Measurements from ENCODE around the gene CLPSL2. TPM values are rescaled to one million over a fixed set of nuclear protein-coding genes. Genes with fewer than 3 reads are reported as not detected.
"Not testable (repeated sequence)": the region's sequence is repeated elsewhere in the genome, so short reads cannot be mapped to it uniquely, and the experiment has no call there.

CLPSL2 gene
- not detected for polyA plus RNA-seq (2012; ENCODE audit: missing spikeins)

- no peak for FAIRE-seq
- DNase-seq (ENCODE audit: insufficient read length), result no peak
- TF ChIP-seq POLR2AphosphoS5 (IDR thresholded peaks at IDR 0.05; ENCODE audit: low read depth, low read length) (no peak), POLR2A (IDR thresholded peaks at IDR 0.05; ENCODE audit: low read depth, low read length) (no peak), TAF1 (IDR thresholded peaks at IDR 0.05; ENCODE audit: borderline replicate concordance, low read depth, low read length) (no peak)
Observed at GRCh38 chr6:35776364-35777215, at the start of gene CLPSL2. TSS of gene CLPSL2 (plus strand) at chr6:35776598. CDS start at chr6:35776619, 21 bp downstream.

GRCh38 chr6:35727231-35727934 is 49.0 kb upstream of the CLPSL2 start:
- TF ChIP-seq TAF1 (IDR thresholded peaks at IDR 0.05; ENCODE audit: borderline replicate concordance, low read depth, low read length), result no peak
- TF ChIP-seq POLR2AphosphoS5 (IDR thresholded peaks at IDR 0.05; ENCODE audit: low read depth, low read length), result no peak
- TF ChIP-seq POLR2A (IDR thresholded peaks at IDR 0.05; ENCODE audit: low read depth, low read length), result no peak; the same call in 1 of the 2 replicates
- peak; percentile 53 for DNase-seq (ENCODE audit: insufficient read length)
- FAIRE-seq, result no peak

- no peak for TF ChIP-seq POLR2A (IDR thresholded peaks at IDR 0.05; ENCODE audit: low read depth, low read length)
- no peak for TF ChIP-seq TAF1 (IDR thresholded peaks at IDR 0.05; ENCODE audit: borderline replicate concordance, low read depth, low read length)
- peak; percentile 52; the same call in 1 of the 2 replicates for TF ChIP-seq POLR2AphosphoS5 (IDR thresholded peaks at IDR 0.05; ENCODE audit: low read depth, low read length)
- peak; percentile 56 for FAIRE-seq
- peak; percentile 84 for DNase-seq (ENCODE audit: insufficient read length)
Observed at GRCh38 chr6:35727935-35728682, 48.3 kb upstream of the CLPSL2 start.

GRCh38 chr6:35728683-35729678 is 47.4 kb upstream of the CLPSL2 start:
- FAIRE-seq (no peak), DNase-seq (ENCODE audit: insufficient read length) (no peak)
- TF ChIP-seq TAF1 (IDR thresholded peaks at IDR 0.05; ENCODE audit: borderline replicate concordance, low read depth, low read length), result no peak

- no peak for DNase-seq (ENCODE audit: insufficient read length)
- TF ChIP-seq TAF1 (IDR thresholded peaks at IDR 0.05; ENCODE audit: borderline replicate concordance, low read depth, low read length) (no peak), POLR2AphosphoS5 (IDR thresholded peaks at IDR 0.05; ENCODE audit: low read depth, low read length) (no peak), POLR2A (IDR thresholded peaks at IDR 0.05; ENCODE audit: low read depth, low read length) (no peak)
- no peak for FAIRE-seq
Observed at GRCh38 chr6:35729722-35730121, 46.7 kb upstream of the CLPSL2 start.

GRCh38 chr6:35730745-35731413 is 45.5 kb upstream of the CLPSL2 start:
- no peak for TF ChIP-seq TAF1 (IDR thresholded peaks at IDR 0.05; ENCODE audit: borderline replicate concordance, low read depth, low read length)
- TF ChIP-seq POLR2AphosphoS5 (IDR thresholded peaks at IDR 0.05; ENCODE audit: low read depth, low read length), result no peak
- TF ChIP-seq POLR2A (IDR thresholded peaks at IDR 0.05; ENCODE audit: low read depth, low read length), result no peak
- DNase-seq (ENCODE audit: insufficient read length) (no peak), FAIRE-seq (no peak)

- DNase-seq (ENCODE audit: insufficient read length) (peak; percentile 88), FAIRE-seq (peak; percentile 69)
- TF ChIP-seq POLR2A (IDR thresholded peaks at IDR 0.05; ENCODE audit: low read depth, low read length) (peak; percentile 70; the same call in 1 of the 2 replicates), POLR2AphosphoS5 (IDR thresholded peaks at IDR 0.05; ENCODE audit: low read depth, low read length) (no peak)
Observed at GRCh38 chr6:35731414-35731735, 45.0 kb upstream of the CLPSL2 start.

- DNase-seq (ENCODE audit: insufficient read length), result peak; percentile 94
- FAIRE-seq, result peak; percentile 81
- TF ChIP-seq POLR2A (IDR thresholded peaks at IDR 0.05; ENCODE audit: low read depth, low read length), result peak; percentile 30; the same call in 1 of the 2 replicates
- TF ChIP-seq POLR2AphosphoS5 (IDR thresholded peaks at IDR 0.05; ENCODE audit: low read depth, low read length), result peak; percentile 66; the same call in 1 of the 2 replicates
- no peak for TF ChIP-seq TAF1 (IDR thresholded peaks at IDR 0.05; ENCODE audit: borderline replicate concordance, low read depth, low read length)
Observed at GRCh38 chr6:35731736-35732532, 44.5 kb upstream of the CLPSL2 start.

GRCh38 chr6:35733633-35734032 is 42.8 kb upstream of the CLPSL2 start:
- FAIRE-seq (no peak), DNase-seq (ENCODE audit: insufficient read length) (no peak)
- TF ChIP-seq POLR2A (IDR thresholded peaks at IDR 0.05; ENCODE audit: low read depth, low read length) (no peak), POLR2AphosphoS5 (IDR thresholded peaks at IDR 0.05; ENCODE audit: low read depth, low read length) (no peak), TAF1 (IDR thresholded peaks at IDR 0.05; ENCODE audit: borderline replicate concordance, low read depth, low read length) (no peak)

GRCh38 chr6:35734319-35734718 is 42.1 kb upstream of the CLPSL2 start:
- FAIRE-seq; DNase-seq (ENCODE audit: insufficient read length): not testable (repeated sequence)

All from GM12892 (cell line).